Activated CD4-positive, alpha-beta T cell treated with anti-CD3 and anti-CD28 coated beads, Interleukin-2, amount 50 U/mL, for 1 hour (primary cell): ENCODE data around the gene SYPL2.
"Not testable (repeated sequence)": the region's sequence is repeated elsewhere in the genome, so short reads cannot be mapped to it uniquely, and the experiment has no call there.

ENCODE experiments used
- DNase-seq: peaks from one replicate; pipeline ENCODE4 v3.0.0-alpha.2; 2020

SYPL2 gene

GRCh38 chr1:109466452-109467300 is at the start of gene SYPL2:
SYPL2 (plus strand) TSS chr1:109466546; CDS start chr1:109466844, 298 bp downstream.
- DNase-seq = no peak

GRCh38 chr1:109423498-109423897 is 42.8 kb upstream of the SYPL2 start:
- DNase-seq = no peak

GRCh38 chr1:109425391-109426280 is 40.7 kb upstream of the SYPL2 start:
- peak; percentile 48 for DNase-seq

DNA sequence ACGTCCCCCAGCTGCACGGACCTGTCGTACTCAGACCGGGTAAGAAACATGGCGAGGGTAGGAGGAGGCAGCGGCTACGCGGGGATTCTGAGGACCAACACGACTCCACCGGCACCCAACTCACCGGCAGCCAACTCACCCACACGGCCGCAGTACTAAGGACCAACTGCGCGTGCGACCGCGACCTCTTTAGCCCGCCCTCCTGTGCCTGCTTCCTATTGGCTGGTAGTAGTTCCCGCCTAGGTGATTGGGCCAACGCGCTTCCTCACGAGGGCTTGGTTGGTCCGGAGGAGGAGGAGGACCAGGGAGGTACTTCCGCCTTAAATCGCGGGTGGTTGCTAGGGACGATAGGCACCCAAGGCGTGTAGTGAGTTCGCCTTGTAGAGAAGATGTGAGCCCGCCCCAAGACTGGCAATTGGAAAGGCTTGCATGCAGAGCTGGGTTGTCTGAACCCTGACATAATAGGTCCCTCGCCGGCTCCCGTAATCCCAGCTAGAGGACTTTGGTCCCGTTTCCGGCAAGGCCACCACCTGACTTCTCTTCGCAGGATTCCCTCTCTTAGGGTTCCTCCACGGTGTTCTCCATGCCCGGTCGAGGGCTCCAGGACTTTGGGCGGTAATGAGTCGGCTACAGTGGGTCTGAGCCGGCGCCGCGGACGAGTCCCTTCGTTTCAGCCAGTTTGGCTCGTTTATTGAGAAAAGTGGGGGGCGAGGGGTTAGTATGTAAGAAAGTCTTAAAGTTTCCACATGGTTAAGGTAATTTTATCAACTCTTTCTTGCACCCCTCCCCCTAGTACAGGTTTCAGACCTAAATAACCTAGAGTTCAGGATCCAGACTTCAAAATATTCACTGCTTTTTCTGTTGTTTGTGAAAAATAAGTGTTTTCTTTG is 39.8 kb upstream of the SYPL2 start, which contains the start of gene PSMA5:
Gene PSMA5 (minus strand): TSS at position 168 of the 890 bp plus-strand sequence. CDS start 118 bp downstream, at position 50.
- peak; percentile 92 for DNase-seq

- DNase-seq = no peak
Measured at GRCh38 chr1:109427171-109427467, 39.2 kb upstream of the SYPL2 start.

GRCh38 chr1:109432336-109432735 is 34.0 kb upstream of the SYPL2 start:
- no peak for DNase-seq

GRCh38 chr1:109433322-109433721 is 33.0 kb upstream of the SYPL2 start:
- DNase-seq = no peak

- no peak for DNase-seq
Measured at GRCh38 chr1:109434484-109434883, 31.9 kb upstream of the SYPL2 start.

DNA sequence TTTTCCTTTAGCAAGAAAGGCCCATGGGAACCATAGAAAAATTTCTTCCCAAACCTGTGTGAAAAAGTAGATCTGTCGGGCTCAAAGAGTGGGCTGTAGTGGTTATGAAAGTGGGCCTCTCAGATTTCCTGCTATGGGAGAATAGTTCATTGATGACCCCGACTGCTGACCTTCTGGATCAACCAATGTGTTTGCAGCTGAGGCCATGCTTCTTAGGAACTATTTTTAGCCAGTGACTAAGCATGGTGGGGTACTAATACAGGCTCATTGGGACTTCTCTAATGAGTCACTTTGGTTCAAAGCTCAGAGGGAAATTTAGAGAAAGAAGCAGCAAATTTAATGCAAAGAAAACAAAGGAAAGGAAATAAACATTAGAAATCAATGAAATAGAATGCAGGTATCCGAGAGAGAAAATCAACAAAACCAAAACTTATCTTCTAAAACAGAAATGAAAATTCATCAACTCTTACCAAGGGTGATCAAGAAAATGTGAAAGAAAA is 27.5 kb upstream of the SYPL2 start:
- DNase-seq = no peak

- DNase-seq = no peak
Measured at GRCh38 chr1:109441069-109441468, 25.3 kb upstream of the SYPL2 start.

- DNase-seq = no peak
Measured at GRCh38 chr1:109443476-109443875, 22.9 kb upstream of the SYPL2 start.

GRCh38 chr1:109444346-109444745 is 22.0 kb upstream of the SYPL2 start:
- DNase-seq = no peak

DNA sequence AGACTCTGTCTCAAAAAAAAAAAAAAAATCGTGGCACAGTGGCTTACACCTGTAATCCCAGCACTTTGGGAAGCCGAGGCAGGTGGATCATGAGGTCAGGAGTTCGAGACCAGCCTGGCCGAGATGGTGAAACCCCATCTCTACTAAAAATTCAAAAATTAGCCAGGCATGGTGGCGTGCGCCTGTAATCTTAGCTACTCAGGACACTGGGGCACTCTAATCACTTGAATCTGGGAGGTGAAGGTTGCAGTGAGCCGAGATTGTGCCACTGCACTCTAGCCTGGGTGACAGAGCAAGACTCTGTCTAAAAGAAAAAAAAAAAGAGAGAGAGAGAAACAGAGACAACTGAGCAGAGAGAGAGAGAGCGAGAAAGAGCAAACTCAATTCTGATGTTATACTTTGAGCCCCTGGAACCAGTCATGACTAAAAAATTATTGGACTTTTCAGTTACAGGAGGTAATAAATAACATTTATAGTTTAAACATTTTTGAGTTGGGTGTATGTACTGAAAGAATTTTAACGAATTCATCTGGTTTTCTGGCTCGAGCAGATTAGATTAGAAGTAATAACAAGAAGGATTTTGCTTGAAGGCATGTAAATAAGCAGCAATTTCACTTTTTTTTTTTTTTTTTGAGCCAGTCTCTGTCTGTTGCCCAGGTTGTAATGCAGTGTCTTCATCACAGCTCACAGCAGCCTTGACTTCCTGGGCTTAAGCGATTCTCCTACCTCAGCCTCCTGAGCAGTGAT is 20.2 kb upstream of the SYPL2 start:
- DNase-seq = not testable (repeated sequence)

DNA sequence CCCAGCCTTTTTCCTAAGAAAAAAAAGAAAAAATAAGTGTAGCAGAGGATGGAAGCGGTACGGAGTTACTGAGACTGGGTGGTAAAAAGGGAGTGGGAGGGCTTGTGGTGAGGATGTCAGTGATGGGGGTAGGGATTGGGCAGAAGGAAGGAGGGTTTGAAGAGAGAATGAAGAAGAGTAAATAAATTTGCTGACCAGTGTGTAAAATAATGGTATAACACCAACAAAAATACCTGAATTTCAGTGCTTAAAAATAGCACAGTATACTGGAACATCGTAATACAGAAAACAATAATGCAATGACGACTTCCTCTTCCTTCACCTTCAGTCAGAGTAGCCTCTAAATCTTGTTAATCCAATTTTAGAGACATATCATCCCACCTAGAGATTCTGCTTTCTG is 18.8 kb upstream of the SYPL2 start:
- DNase-seq = no peak

DNA sequence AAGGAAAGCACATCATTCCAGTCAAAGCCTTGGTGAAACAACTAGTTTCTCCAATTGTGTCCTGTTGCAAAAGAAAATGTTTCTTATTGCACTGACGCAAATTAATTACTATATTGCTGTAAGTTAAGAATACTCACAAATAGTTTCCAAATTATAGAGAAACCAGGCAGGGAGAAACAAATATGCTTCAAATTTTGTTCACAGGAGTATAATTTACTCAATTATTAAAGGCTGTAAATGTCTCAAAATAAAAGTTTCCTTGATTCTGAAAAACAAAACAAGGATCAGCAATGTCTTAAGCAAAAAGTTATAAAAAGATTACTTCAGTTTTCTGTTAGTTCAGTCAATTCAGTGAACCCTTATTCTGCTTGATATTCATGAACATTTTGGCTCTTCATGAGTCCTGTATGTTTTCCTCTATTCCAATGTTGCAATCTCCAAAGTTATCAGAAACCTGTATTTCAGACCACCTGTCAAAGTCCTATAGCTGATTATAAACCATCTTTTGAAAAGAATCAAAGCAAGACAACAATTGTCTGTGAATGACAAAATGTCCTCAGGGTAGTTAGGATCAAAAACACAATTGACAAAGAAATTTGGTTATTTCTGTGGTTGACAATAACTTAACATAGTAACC is 11.7 kb upstream of the SYPL2 start:
- no peak for DNase-seq

- DNase-seq = no peak
Measured at GRCh38 chr1:109457819-109458218, 8.5 kb upstream of the SYPL2 start.

- DNase-seq = no peak
Measured at GRCh38 chr1:109466125-109466451, 258 bp upstream of the SYPL2 start.

- DNase-seq = no peak
Measured at GRCh38 chr1:109467301-109467777, 993 bp downstream of the SYPL2 start.

- no peak for DNase-seq
Measured at GRCh38 chr1:109468061-109468460, 1.7 kb downstream of the SYPL2 start.

- no peak for DNase-seq
Measured at GRCh38 chr1:109468903-109469302, 2.6 kb downstream of the SYPL2 start.

DNA sequence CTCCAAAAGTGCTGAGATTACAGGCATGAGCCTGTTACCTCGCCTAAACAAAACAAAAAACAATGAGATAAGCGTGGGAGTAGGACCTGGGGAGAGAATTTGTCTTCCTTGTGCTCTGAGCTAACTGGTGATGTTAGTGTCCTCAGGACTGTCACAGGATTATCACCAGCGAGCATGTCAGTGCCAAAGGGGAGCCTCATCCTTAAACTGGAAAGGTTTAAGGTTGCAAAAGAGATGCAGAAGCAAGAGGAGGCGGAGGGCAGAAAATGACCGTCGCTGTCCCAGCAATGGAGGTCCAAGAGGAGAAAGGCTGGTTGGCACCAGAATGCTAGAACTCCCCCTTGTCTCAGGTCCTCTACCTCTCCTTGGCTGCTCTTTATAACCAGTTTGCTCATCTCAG is 3.9 kb downstream of the SYPL2 start:
- no peak for DNase-seq
